ENCODE data around the gene DDX51.
"Not testable (repeated sequence)": the region's sequence is repeated elsewhere in the genome, so short reads cannot be mapped to it uniquely, and the experiment has no call there.

DDX51 gene

GRCh38 chr12:132105467-132105866 lies 38.7 kb downstream of the DDX51 start:
- H3K4me3 ChIP-seq (ENCODE audit: low read length) = no peak overlapping the region
- DNase-seq (ENCODE audit: low read depth, low spot score) = no peak

GRCh38 chr12:132103542-132104308 lies 40.4 kb downstream of the DDX51 start:
- no peak overlapping the region for H3K4me3 ChIP-seq (ENCODE audit: low read length)
- DNase-seq (ENCODE audit: low read depth, low spot score) = no peak

- not testable (repeated sequence) for DNase-seq (ENCODE audit: low read depth, low spot score); H3K4me3 ChIP-seq (ENCODE audit: low read length)
These were observed 41.0 kb downstream of the DDX51 start for GRCh38 chr12:132103072-132103471.

GRCh38 chr12:132102297-132102696 lies 41.8 kb downstream of the DDX51 start:
- no peak for DNase-seq (ENCODE audit: low read depth, low spot score)
- no peak overlapping the region for H3K4me3 ChIP-seq (ENCODE audit: low read length)

- no peak overlapping the region for H3K4me3 ChIP-seq (ENCODE audit: low read length)
- DNase-seq (ENCODE audit: low read depth, low spot score) = no peak
These were observed 43.6 kb downstream of the DDX51 start for GRCh38 chr12:132100306-132101065.

GRCh38 chr12:132099739-132100138 lies 44.4 kb downstream of the DDX51 start:
- no peak for DNase-seq (ENCODE audit: low read depth, low spot score)
- no peak overlapping the region for H3K4me3 ChIP-seq (ENCODE audit: low read length)

- H3K4me3 ChIP-seq (ENCODE audit: low read length) = no peak overlapping the region
- DNase-seq (ENCODE audit: low read depth, low spot score) = no peak
These were observed 48.4 kb downstream of the DDX51 start for GRCh38 chr12:132095520-132096409.

- no peak overlapping the region for H3K4me3 ChIP-seq (ENCODE audit: low read length)
- no peak for DNase-seq (ENCODE audit: low read depth, low spot score)
These were observed 49.7 kb downstream of the DDX51 start for GRCh38 chr12:132094269-132094891.

GRCh38 chr12:132089407-132089910 lies 54.7 kb downstream of the DDX51 start:
- DNase-seq (ENCODE audit: low read depth, low spot score) = no peak

More at GRCh38 chr12:132089407-132089910, 54.7 kb downstream of the DDX51 start:
- no peak overlapping the region for H3K4me3 ChIP-seq (ENCODE audit: low read length)
